HG02610 (cell line): ENCODE measurements around the gene MTFR1L.

Experiments
- ATAC-seq: cut with Tn5 transposase; IDR thresholded peaks from one replicate; pipeline ENCODE4 v1.9.1; 2021; ENCODE audit warnings: mild to moderate bottlenecking, moderate library complexity; ENCODE audit not compliant: unreplicated experiment

The MTFR1L gene

DNA sequence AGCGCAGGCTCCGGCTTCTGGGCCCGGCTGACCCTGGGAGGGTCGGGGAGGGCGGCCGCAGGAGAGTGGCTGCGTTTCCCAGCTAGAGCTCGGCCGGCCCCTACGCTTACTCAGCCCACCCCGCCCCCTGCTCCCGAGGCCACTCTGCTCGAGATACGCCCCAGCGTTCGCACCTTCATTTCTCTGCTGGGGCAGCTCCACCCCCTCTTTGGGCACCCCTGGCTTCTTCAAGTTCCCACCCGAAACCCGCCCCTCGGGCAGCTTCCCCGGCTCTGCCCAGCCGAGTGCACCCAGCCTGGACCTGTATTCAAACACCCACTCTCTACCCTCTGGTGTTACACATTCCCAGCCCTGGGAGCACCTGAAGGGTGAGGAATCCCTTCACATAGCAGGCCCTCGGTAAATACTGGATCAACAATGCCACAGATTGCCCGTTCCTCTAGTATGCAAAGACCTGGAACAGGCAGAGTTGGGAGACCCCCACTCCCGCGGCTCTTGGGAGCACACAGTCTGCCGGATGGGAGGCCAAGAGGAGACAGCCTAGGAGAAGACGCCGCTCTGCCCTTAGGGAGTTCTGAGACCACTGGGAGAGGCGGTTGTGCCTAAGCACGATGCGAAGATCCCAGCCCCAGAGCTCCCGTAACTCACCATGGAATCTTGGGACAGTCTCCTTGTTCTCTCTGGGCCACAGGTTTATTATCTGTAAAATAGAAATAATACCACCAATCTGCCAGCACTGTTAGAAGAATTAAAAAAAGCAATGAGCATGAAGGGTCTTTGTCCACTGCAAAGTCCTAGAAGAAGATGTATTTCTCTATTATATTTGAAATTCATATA is 56.3 kb downstream of the MTFR1L start:
- ATAC-seq, result no peak

- ATAC-seq, result no peak
Measured at GRCh38 chr1:25876693-25877077, 56.9 kb downstream of the MTFR1L start.

GRCh38 chr1:25877155-25877554 is 57.4 kb downstream of the MTFR1L start:
- no peak for ATAC-seq

DNA sequence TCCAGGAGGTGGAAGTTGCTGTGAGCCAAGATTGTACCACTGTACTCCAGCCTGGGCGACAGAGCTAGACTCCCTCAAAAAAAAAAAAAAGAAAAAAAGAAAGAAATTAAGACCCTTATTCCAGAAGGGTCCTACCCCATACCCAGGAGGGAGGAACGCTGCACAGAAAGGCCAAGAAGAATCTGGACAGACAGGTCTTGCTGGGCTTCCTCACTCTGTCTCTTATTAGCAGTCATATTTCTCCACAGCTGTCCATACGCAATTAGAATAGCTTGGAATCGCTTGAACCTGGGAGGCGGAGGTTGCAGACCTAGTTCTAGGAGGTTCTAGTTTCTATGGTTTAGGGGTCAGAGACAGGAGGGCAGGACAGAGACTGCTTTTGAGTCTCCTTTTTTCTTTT is 58.9 kb downstream of the MTFR1L start:
- no peak for ATAC-seq

- ATAC-seq, result no peak
Measured at GRCh38 chr1:25879675-25880074, 59.9 kb downstream of the MTFR1L start.

- ATAC-seq, result no peak
Measured at GRCh38 chr1:25880518-25880917, 60.8 kb downstream of the MTFR1L start.

- ATAC-seq, result no peak
Measured at GRCh38 chr1:25881266-25881665, 61.5 kb downstream of the MTFR1L start.
